ENCODE results near the gene PIAS1. TPM values are rescaled to one million over a fixed set of nuclear protein-coding genes. Genes with fewer than 3 reads are reported as not detected.

PIAS1 gene
- polyA plus RNA-seq, 2 of the 4 experiments (the other 2 are of a cell fraction), result 23.2 to 49.5 TPM

GRCh38 chr15:68143129-68143528, 89.0 kb downstream of the PIAS1 start:
- Histone ChIP-seq H3K9me3 (no peaks in the 10 kb centered on the region), H3K27ac (no peak overlapping the region), H3K4me2 (no peak overlapping the region), H3K4me3 (no peak overlapping the region), H3K4me1 (peaks cover 8% of the 10 kb centered on the region)
- ChIA-PET CTCF (interaction anchor here (1.9 to 2.3 kb wide), 2 partner anchors 12 to 279 kb away, joined by 5 to 12 read pairs; no protein-coding TSS in a partner anchor), POLR2A (no interaction called here)
- WGBS (ENCODE audit: missing lambda C conversion rate), result 87% methylated on average over 2 of the region's 2 CpGs
- no peak for DNase-seq (ENCODE audit: low read depth in 1 of 2, low spot score in 1 of 2)
- no peak for ATAC-seq
- peak; percentile 36 for FAIRE-seq
- no peak for TF ChIP-seq EHMT2 (IDR thresholded peaks at IDR 0.05; ENCODE audit: low read depth)
- TF ChIP-seq MYC (IDR thresholded peaks at IDR 0.05; ENCODE audit: borderline replicate concordance, low read length), result no peak
- TF ChIP-seq PBX3 (IDR thresholded peaks at IDR 0.05), result no peak
- TF ChIP-seq CBX8 (IDR thresholded peaks at IDR 0.05), result no peak
- no peak for TF ChIP-seq MAZ (IDR thresholded peaks at IDR 0.05; ENCODE audit: borderline replicate concordance, low read depth, low read length)
- TF ChIP-seq MAFK (IDR thresholded peaks at IDR 0.05; ENCODE audit: partially characterized antibody), result peak; percentile 80
- TF ChIP-seq, protein P1, sequence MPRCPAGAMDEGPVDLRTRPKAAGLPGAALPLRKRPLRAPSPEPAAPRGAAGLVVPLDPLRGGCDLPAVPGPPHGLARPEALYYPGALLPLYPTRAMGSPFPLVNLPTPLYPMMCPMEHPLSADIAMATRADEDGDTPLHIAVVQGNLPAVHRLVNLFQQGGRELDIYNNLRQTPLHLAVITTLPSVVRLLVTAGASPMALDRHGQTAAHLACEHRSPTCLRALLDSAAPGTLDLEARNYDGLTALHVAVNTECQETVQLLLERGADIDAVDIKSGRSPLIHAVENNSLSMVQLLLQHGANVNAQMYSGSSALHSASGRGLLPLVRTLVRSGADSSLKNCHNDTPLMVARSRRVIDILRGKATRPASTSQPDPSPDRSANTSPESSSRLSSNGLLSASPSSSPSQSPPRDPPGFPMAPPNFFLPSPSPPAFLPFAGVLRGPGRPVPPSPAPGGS (IDR thresholded peaks at IDR 0.05), result no peak

DNA sequence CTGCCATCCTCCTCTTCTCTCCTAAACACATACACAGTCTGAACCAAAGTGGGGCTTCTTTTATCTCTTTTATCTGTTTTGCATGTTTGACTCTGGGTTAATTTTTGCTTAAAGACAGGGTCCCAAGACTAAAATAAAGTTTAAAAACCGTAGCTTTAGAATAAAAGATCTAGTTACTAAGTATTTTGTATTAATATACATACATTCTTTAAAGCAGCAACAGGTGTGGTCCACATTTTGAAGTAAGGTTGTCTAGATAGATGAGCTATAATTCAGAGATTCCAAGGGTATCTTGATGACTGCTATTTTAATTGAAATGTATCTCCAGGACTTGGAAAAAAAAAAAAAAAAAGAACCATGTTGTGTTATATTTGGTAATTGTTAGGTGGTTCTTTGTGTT, 89.7 kb downstream of the PIAS1 start:
- POLR2A ChIA-PET, result no interaction called here
- CTCF ChIA-PET, result interaction anchor here (1.2 to 2.3 kb wide), 4 partner anchors 10 to 280 kb away, joined by 3 to 12 read pairs (median 4); no protein-coding TSS in a partner anchor
- no peak for FAIRE-seq

DNA sequence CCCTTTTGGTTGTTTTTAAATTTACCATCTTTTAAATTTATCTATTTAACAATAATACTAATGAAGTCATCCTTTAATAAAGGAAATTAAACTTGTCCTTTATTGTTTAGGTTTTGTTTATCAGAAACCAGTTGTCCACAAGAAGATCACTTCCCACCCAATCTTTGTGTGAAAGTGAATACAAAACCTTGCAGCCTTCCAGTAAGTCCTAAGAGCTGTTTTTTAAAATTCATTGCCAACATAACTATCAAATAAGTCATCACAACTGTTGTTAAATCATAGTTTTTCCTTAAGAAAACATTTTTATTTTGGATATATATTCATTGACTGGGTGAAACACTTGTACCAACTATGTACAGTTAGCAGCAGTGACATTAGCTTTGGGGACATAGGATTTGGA, 91.6 kb downstream of the PIAS1 start:
- no peaks in the 10 kb centered on the region for H3K9me3 ChIP-seq
- CTCF ChIA-PET, result interaction anchor here (1.0 to 1.9 kb wide), 4 partner anchors 9 to 282 kb away, joined by 3 to 10 read pairs (median 5); no protein-coding TSS in a partner anchor
- FAIRE-seq (peak; percentile 7), ATAC-seq (no peak), DNase-seq (ENCODE audit: low read depth in 1 of 2, low spot score in 1 of 2) (no peak)
- H3K27ac ChIP-seq, result no peak overlapping the region
- no peak overlapping the region for H3K4me3 ChIP-seq
- peaks cover 5% of the 10 kb centered on the region; the same call in 2 of the 3 replicates for H3K4me1 ChIP-seq
- POLR2A ChIA-PET, result no interaction called here
- no peak overlapping the region for H3K4me2 ChIP-seq
- no peak for TF ChIP-seq CHD4 (IDR thresholded peaks at IDR 0.05; ENCODE audit: borderline replicate concordance)
- TF ChIP-seq TP53 (CRISPR knock-in tag; IDR thresholded peaks at IDR 0.05), result no peak
- TF ChIP-seq USF2 (IDR thresholded peaks at IDR 0.05), result no peak
- no peak for TF ChIP-seq RFX5 (IDR thresholded peaks at IDR 0.05)
- TF ChIP-seq BHLHE40 (IDR thresholded peaks at IDR 0.05; ENCODE audit: low read depth, low read length), result no peak
- no peak for TF ChIP-seq POLR2AphosphoS2 (conservative IDR thresholded peaks at IDR 0.05; ENCODE audit: low read length)
- TF ChIP-seq, protein P2, sequence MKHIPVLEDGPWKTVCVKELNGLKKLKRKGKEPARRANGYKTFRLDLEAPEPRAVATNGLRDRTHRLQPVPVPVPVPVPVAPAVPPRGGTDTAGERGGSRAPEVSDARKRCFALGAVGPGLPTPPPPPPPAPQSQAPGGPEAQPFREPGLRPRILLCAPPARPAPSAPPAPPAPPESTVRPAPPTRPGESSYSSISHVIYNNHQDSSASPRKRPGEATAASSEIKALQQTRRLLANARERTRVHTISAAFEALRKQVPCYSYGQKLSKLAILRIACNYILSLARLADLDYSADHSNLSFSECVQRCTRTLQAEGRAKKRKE (CRISPR knock-in tag; IDR thresholded peaks at IDR 0.05; ENCODE audit: low read depth), result no peak
- TF ChIP-seq NPAS2 (CRISPR knock-in tag; IDR thresholded peaks at IDR 0.05; ENCODE audit: borderline replicate concordance), result no peak
- TF ChIP-seq ZFP36 (IDR thresholded peaks at IDR 0.05; ENCODE audit: borderline replicate concordance, partially characterized antibody), result no peak
- TF ChIP-seq KDM5A (IDR thresholded peaks at IDR 0.05), result no peak
- no peak for TF ChIP-seq HOXA7 (CRISPR knock-in tag; IDR thresholded peaks at IDR 0.05)
- TF ChIP-seq HDAC2 (IDR thresholded peaks at IDR 0.05), result no peak
- no peak for TF ChIP-seq ZSCAN20 (CRISPR knock-in tag; IDR thresholded peaks at IDR 0.05)

More for the DNA sequence above, 89.7 kb downstream of the PIAS1 start:
- no peak for DNase-seq (ENCODE audit: low read depth in 1 of 2, low spot score in 1 of 2)
- Histone ChIP-seq H3K27ac (no peak overlapping the region), H3K4me2 (no peak overlapping the region), H3K4me1 (peaks cover 2% of the 10 kb centered on the region; the same call in 2 of the 3 replicates), H3K4me3 (no peak overlapping the region), H3K9me3 (no peaks in the 10 kb centered on the region)
- 76% methylated on average over 1 of the region's 1 CpG for WGBS (ENCODE audit: missing lambda C conversion rate)
- no peak for TF ChIP-seq EHF (CRISPR knock-in tag; IDR thresholded peaks at IDR 0.05)
- no peak for TF ChIP-seq ZSCAN20 (CRISPR knock-in tag; IDR thresholded peaks at IDR 0.05)
- no peak for TF ChIP-seq CHD4 (IDR thresholded peaks at IDR 0.05; ENCODE audit: borderline replicate concordance)
- TF ChIP-seq, protein P3, sequence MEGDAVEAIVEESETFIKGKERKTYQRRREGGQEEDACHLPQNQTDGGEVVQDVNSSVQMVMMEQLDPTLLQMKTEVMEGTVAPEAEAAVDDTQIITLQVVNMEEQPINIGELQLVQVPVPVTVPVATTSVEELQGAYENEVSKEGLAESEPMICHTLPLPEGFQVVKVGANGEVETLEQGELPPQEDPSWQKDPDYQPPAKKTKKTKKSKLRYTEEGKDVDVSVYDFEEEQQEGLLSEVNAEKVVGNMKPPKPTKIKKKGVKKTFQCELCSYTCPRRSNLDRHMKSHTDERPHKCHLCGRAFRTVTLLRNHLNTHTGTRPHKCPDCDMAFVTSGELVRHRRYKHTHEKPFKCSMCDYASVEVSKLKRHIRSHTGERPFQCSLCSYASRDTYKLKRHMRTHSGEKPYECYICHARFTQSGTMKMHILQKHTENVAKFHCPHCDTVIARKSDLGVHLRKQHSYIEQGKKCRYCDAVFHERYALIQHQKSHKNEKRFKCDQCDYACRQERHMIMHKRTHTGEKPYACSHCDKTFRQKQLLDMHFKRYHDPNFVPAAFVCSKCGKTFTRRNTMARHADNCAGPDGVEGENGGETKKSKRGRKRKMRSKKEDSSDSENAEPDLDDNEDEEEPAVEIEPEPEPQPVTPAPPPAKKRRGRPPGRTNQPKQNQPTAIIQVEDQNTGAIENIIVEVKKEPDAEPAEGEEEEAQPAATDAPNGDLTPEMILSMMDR (IDR thresholded peaks at IDR 0.05), result no peak
- no peak for TF ChIP-seq FOXS1 (CRISPR knock-in tag; IDR thresholded peaks at IDR 0.05)
- no peak for TF ChIP-seq NFE2L2 (conservative IDR thresholded peaks at IDR 0.05; ENCODE audit: low read length)
- no peak for TF ChIP-seq CBX8 (IDR thresholded peaks at IDR 0.05)
- TF ChIP-seq HES2 (IDR thresholded peaks at IDR 0.05), result no peak
- no peak for TF ChIP-seq MAZ (IDR thresholded peaks at IDR 0.05; ENCODE audit: borderline replicate concordance, low read depth, low read length)
- no peak for TF ChIP-seq ZFP36 (IDR thresholded peaks at IDR 0.05; ENCODE audit: borderline replicate concordance, partially characterized antibody)
- no peak for TF ChIP-seq RARB (CRISPR knock-in tag; IDR thresholded peaks at IDR 0.05)
- TF ChIP-seq EHMT2 (IDR thresholded peaks at IDR 0.05; ENCODE audit: low read depth), result no peak
- no peak for TF ChIP-seq JUN (IDR thresholded peaks at IDR 0.05)
- no peak for TF ChIP-seq HEYL (CRISPR knock-in tag; IDR thresholded peaks at IDR 0.05)
- TF ChIP-seq CEBPB (IDR thresholded peaks at IDR 0.05), result no peak
- ATAC-seq, result no peak
